ENCODE data around the gene LILRB4. TPM values are rescaled to one million over a fixed set of nuclear protein-coding genes. Genes with fewer than 3 reads are reported as not detected.

Gene LILRB4
- total RNA-seq, 1 experiment from 2014 or later: not detected

- no peak overlapping the region for H3K4me3 ChIP-seq (replicated peaks in 1 of 2; ENCODE audit: low read depth in 1 of 2, low read length in 2 of 2)
- no peak overlapping the region for H3K4me2 ChIP-seq (ENCODE audit: low read length)
- DNase-seq (ENCODE audit: low read depth, low spot score): peak; percentile 16
- no peak overlapping the region for H3K27ac ChIP-seq (ENCODE audit: low read depth, low read length)
- no peaks in the 10 kb centered on the region for H3K9me3 ChIP-seq (ENCODE audit: control insufficient read depth in 1 of 2, insufficient read depth in 1 of 2, low read depth in 1 of 2, low read length in 2 of 2)
- intact Hi-C loops (cut with micrococcal nuclease): loop anchor here (10.0 kb wide), 1 partner anchor 980 kb away; no protein-coding TSS in a partner anchor
- ATAC-seq: no peak
- TF ChIP-seq CBX3 (IDR thresholded peaks at IDR 0.05; ENCODE audit: low read depth) (no peak), ZNF274 (IDR thresholded peaks at IDR 0.05; ENCODE audit: low read depth, low read length) (no peak), FOSL1 (IDR thresholded peaks at IDR 0.05; ENCODE audit: low read depth) (no peak), CEBPB (IDR thresholded peaks at IDR 0.05; ENCODE audit: low read depth) (no peak), ELF1 (IDR thresholded peaks at IDR 0.05; ENCODE audit: borderline replicate concordance, low read depth) (no peak), CTCF (IDR thresholded peaks at IDR 0.05 in 2 of 3, conservative IDR thresholded peaks at IDR 0.05 in 1 of 3; ENCODE audit: borderline replicate concordance in 1 of 3, insufficient read depth in 1 of 3, low read depth in 2 of 3, low read length in 2 of 3) (no peak), ZBTB33 (IDR thresholded peaks at IDR 0.05; ENCODE audit: extremely low read depth, insufficient replicate concordance, low read length) (no peak), REST (IDR thresholded peaks at IDR 0.05; ENCODE audit: low read depth) (no peak), ZFX (IDR thresholded peaks at IDR 0.05) (no peak), SRF (IDR thresholded peaks at IDR 0.05; ENCODE audit: low read depth) (no peak), TCF7L2 (IDR thresholded peaks at IDR 0.05; ENCODE audit: borderline replicate concordance, extremely low read depth, insufficient read depth, insufficient read length) (no peak), YY1 (IDR thresholded peaks at IDR 0.05; ENCODE audit: extremely low read depth, insufficient replicate concordance, low read depth, low read length) (no peak), EGR1 (IDR thresholded peaks at IDR 0.05; ENCODE audit: low read depth) (no peak), POLR2AphosphoS5 (IDR thresholded peaks at IDR 0.05; ENCODE audit: low read depth, low read length) (no peak), MAX (IDR thresholded peaks at IDR 0.05) (no peak)
- RAD21 ChIA-PET (ENCODE audit: low non-redundant PET in 1 of 2, low total read pairs in 2 of 2, uncharacterized antibody in 2 of 2, unreplicated experiment in 2 of 2): no interaction called here
- CTCF ChIA-PET: interaction anchor here (0.6 to 4.3 kb wide), 5 partner anchors 17 to 320 kb away, joined by 4 to 28 read pairs (median 5); no protein-coding TSS in a partner anchor
- no peak overlapping the region for H3K9ac ChIP-seq (ENCODE audit: low read length)
- no peaks in the 10 kb centered on the region for H3K36me3 ChIP-seq (ENCODE audit: control insufficient read depth in 1 of 2, insufficient read depth in 2 of 2, low read length in 2 of 2)
- no peaks in the 10 kb centered on the region for H3K79me2 ChIP-seq (ENCODE audit: insufficient read depth, low read length)
- H3K9me2 ChIP-seq (ENCODE audit: insufficient read depth): no peaks in the 10 kb centered on the region
- no TSS peak for BruUV-seq (replicated peaks)
- no peaks in the 10 kb centered on the region for H3K27me3 ChIP-seq (ENCODE audit: insufficient read depth, low read length)
- H4K20me1 ChIP-seq (ENCODE audit: insufficient read depth): no peaks in the 10 kb centered on the region
- POLR2A ChIA-PET: no interaction called here
- H3K4me1 ChIP-seq (ENCODE audit: control insufficient read depth in 1 of 2, insufficient read depth in 2 of 2, low read length in 2 of 2): no peaks in the 10 kb centered on the region
- H2AFZ ChIP-seq (ENCODE audit: low read depth, low read length, poor library complexity, severe bottlenecking): no peak overlapping the region
These were observed 8.1 kb upstream of the LILRB4 start for GRCh38 chr19:54654447-54655321.

Measured in HCT116 (cell line).